Measurements from ENCODE around the gene OR8G1. TPM values are rescaled to one million over a fixed set of nuclear protein-coding genes. Genes with fewer than 3 reads are reported as not detected.

Gene OR8G1
- total RNA-seq, 4 donors from 2014 or later = not detected

- Histone ChIP-seq H3K9me3 (no peaks in the 10 kb centered on the region), H3K27me3 (no peaks in the 10 kb centered on the region), H3K4me3 (no peak overlapping the region), H3K4me1 (no peaks in the 10 kb centered on the region), H3K27ac (no peak overlapping the region), H3K36me3 (no peaks in the 10 kb centered on the region)
- TF ChIP-seq POLR2AphosphoS5 (IDR thresholded peaks at IDR 0.05) = no peak
- TF ChIP-seq EP300 (IDR thresholded peaks at IDR 0.05) = no peak
- no peak for TF ChIP-seq POLR2A (IDR thresholded peaks at IDR 0.05)
- TF ChIP-seq CTCF (IDR thresholded peaks at IDR 0.05) = no peak
- no peak for DNase-seq (ENCODE audit: low spot score in 2 of 2)
- 57% methylated on average over 1 of the region's 1 CpG for WGBS
These were observed 53.8 kb downstream of the OR8G1 start for GRCh38 chr11:124294687-124295086.

GRCh38 chr11:124296016-124296415 lies 55.1 kb downstream of the OR8G1 start:
- no peaks in the 10 kb centered on the region for H3K36me3 ChIP-seq
- no peak for DNase-seq (ENCODE audit: low spot score in 2 of 2)
- H3K4me3 ChIP-seq = no peak overlapping the region
- no peaks in the 10 kb centered on the region for H3K27me3 ChIP-seq
- TF ChIP-seq POLR2A (IDR thresholded peaks at IDR 0.05) (no peak), EP300 (IDR thresholded peaks at IDR 0.05) (no peak), POLR2AphosphoS5 (IDR thresholded peaks at IDR 0.05) (no peak), CTCF (IDR thresholded peaks at IDR 0.05) (no peak)
- no peaks in the 10 kb centered on the region for H3K4me1 ChIP-seq
- H3K27ac ChIP-seq = no peak overlapping the region
- H3K9me3 ChIP-seq = no peaks in the 10 kb centered on the region

GRCh38 chr11:124297921-124298320 lies 57.0 kb downstream of the OR8G1 start:
- Histone ChIP-seq H3K9me3 (no peaks in the 10 kb centered on the region), H3K4me3 (no peak overlapping the region), H3K4me1 (no peaks in the 10 kb centered on the region), H3K27me3 (no peaks in the 10 kb centered on the region), H3K36me3 (no peaks in the 10 kb centered on the region), H3K27ac (no peak overlapping the region)
- DNase-seq (ENCODE audit: low spot score in 2 of 2) = no peak
- 83% methylated on average over 4 of the region's 4 CpGs for WGBS
- no peak for TF ChIP-seq CTCF (IDR thresholded peaks at IDR 0.05)
- no peak for TF ChIP-seq POLR2A (IDR thresholded peaks at IDR 0.05)
- no peak for TF ChIP-seq EP300 (IDR thresholded peaks at IDR 0.05)
- no peak for TF ChIP-seq POLR2AphosphoS5 (IDR thresholded peaks at IDR 0.05)

- WGBS = 37% methylated on average over 3 of the region's 3 CpGs
- no peaks in the 10 kb centered on the region for H3K36me3 ChIP-seq
- H3K27ac ChIP-seq = no peak overlapping the region
- no peaks in the 10 kb centered on the region for H3K27me3 ChIP-seq
- no peaks in the 10 kb centered on the region for H3K9me3 ChIP-seq
- no peaks in the 10 kb centered on the region for H3K4me1 ChIP-seq
- DNase-seq (ENCODE audit: low spot score in 2 of 2) = no peak
- H3K4me3 ChIP-seq = no peak overlapping the region
- TF ChIP-seq POLR2AphosphoS5 (IDR thresholded peaks at IDR 0.05) = no peak
- no peak for TF ChIP-seq EP300 (IDR thresholded peaks at IDR 0.05)
- no peak for TF ChIP-seq CTCF (IDR thresholded peaks at IDR 0.05)
- TF ChIP-seq POLR2A (IDR thresholded peaks at IDR 0.05) = no peak
These were observed 60.7 kb downstream of the OR8G1 start for GRCh38 chr11:124301548-124301947.

- H3K4me1 ChIP-seq = no peaks in the 10 kb centered on the region
- H3K36me3 ChIP-seq = no peaks in the 10 kb centered on the region
- TF ChIP-seq EP300 (IDR thresholded peaks at IDR 0.05) (no peak), POLR2A (IDR thresholded peaks at IDR 0.05) (no peak), POLR2AphosphoS5 (IDR thresholded peaks at IDR 0.05) (no peak), CTCF (IDR thresholded peaks at IDR 0.05) (no peak)
- DNase-seq (ENCODE audit: low spot score in 2 of 2) = no peak
- no peaks in the 10 kb centered on the region for H3K9me3 ChIP-seq
- H3K27ac ChIP-seq = no peak overlapping the region
- WGBS = 46% methylated on average over 3 of the region's 3 CpGs
- no peaks in the 10 kb centered on the region for H3K27me3 ChIP-seq
- H3K4me3 ChIP-seq = no peak overlapping the region
These were observed 61.6 kb downstream of the OR8G1 start for GRCh38 chr11:124302347-124303125.

Other genes starting within 250 kb of the OR8G1 start
- not detected for gene OR10G6, start 245.9 kb upstream of the OR8G1 start, total RNA-seq
- gene OR10G4, start 228.1 kb upstream of the OR8G1 start, total RNA-seq = not detected
- not detected for gene OR10G9, start 218.1 kb upstream of the OR8G1 start, total RNA-seq
- gene OR10G8, start 214.3 kb upstream of the OR8G1 start, total RNA-seq = not detected
- gene OR10G7, start 199.8 kb upstream of the OR8G1 start, total RNA-seq = not detected
- 10 to 100 TPM; 22.9 to 27.6 (median 26.4) TPM for gene VWA5A, start 125.6 kb upstream of the OR8G1 start, total RNA-seq
- not detected for gene OR10D3, start 57.8 kb upstream of the OR8G1 start, total RNA-seq
- gene OR8G5, start 15.3 kb downstream of the OR8G1 start, total RNA-seq = not detected
- gene OR8D1, start 72.9 kb downstream of the OR8G1 start, total RNA-seq = not detected
- not detected for gene OR8D2, start 79.1 kb downstream of the OR8G1 start, total RNA-seq
- gene OR8B2, start 143.4 kb downstream of the OR8G1 start, total RNA-seq = not detected
- not detected for gene OR8B3, start 157.9 kb downstream of the OR8G1 start, total RNA-seq
- gene OR8B4, start 183.8 kb downstream of the OR8G1 start, total RNA-seq = not detected
- not detected for gene OR8B8, start 204.6 kb downstream of the OR8G1 start, total RNA-seq

All from suprapubic skin (tissue), 4 donors.